Measurements from ENCODE around the gene IL36G.

Gene IL36G

GRCh38 chr2:112989611-112990010 is 11.8 kb downstream of the IL36G start:
- no peaks in the 10 kb centered on the region for H3K27me3 ChIP-seq (ENCODE audit: insufficient read depth, low read length)
- no peaks in the 10 kb centered on the region for H3K4me1 ChIP-seq (ENCODE audit: insufficient read depth, low read length)
- H3K9me3 ChIP-seq (ENCODE audit: low read length) = no peaks in the 10 kb centered on the region
- no peak overlapping the region for H3K4me3 ChIP-seq (ENCODE audit: low read length)
- H3K36me3 ChIP-seq (ENCODE audit: insufficient read depth, low read length) = no peaks in the 10 kb centered on the region
- H2AFZ ChIP-seq (ENCODE audit: low read depth, low read length) = no peak overlapping the region

- no peak overlapping the region for H3K4me3 ChIP-seq (ENCODE audit: low read length)
- H3K9me3 ChIP-seq (ENCODE audit: low read length) = no peaks in the 10 kb centered on the region
- no peak overlapping the region for H2AFZ ChIP-seq (ENCODE audit: low read depth, low read length)
- no peaks in the 10 kb centered on the region for H3K27me3 ChIP-seq (ENCODE audit: insufficient read depth, low read length)
- H3K36me3 ChIP-seq (ENCODE audit: insufficient read depth, low read length) = no peaks in the 10 kb centered on the region
- no peaks in the 10 kb centered on the region for H3K4me1 ChIP-seq (ENCODE audit: insufficient read depth, low read length)
These were observed 16.0 kb downstream of the IL36G start for GRCh38 chr2:112993831-112994230.

GRCh38 chr2:112994648-112995047 is 16.8 kb downstream of the IL36G start:
- Histone ChIP-seq H3K36me3 (ENCODE audit: insufficient read depth, low read length) (no peaks in the 10 kb centered on the region), H3K4me1 (ENCODE audit: insufficient read depth, low read length) (no peaks in the 10 kb centered on the region), H2AFZ (ENCODE audit: low read depth, low read length) (no peak overlapping the region), H3K4me3 (ENCODE audit: low read length) (no peak overlapping the region), H3K9me3 (ENCODE audit: low read length) (peaks cover 3% of the 10 kb centered on the region), H3K27me3 (ENCODE audit: insufficient read depth, low read length) (no peaks in the 10 kb centered on the region)

GRCh38 chr2:112995346-112995920 is 17.6 kb downstream of the IL36G start:
- no peak overlapping the region for H3K4me3 ChIP-seq (ENCODE audit: low read length)
- no peaks in the 10 kb centered on the region for H3K27me3 ChIP-seq (ENCODE audit: insufficient read depth, low read length)
- H3K36me3 ChIP-seq (ENCODE audit: insufficient read depth, low read length) = no peaks in the 10 kb centered on the region
- peaks cover 3% of the 10 kb centered on the region for H3K9me3 ChIP-seq (ENCODE audit: low read length)
- H2AFZ ChIP-seq (ENCODE audit: low read depth, low read length) = no peak overlapping the region
- H3K4me1 ChIP-seq (ENCODE audit: insufficient read depth, low read length) = no peaks in the 10 kb centered on the region

- Histone ChIP-seq H3K9me3 (ENCODE audit: low read length) (peaks cover 5% of the 10 kb centered on the region), H3K27me3 (ENCODE audit: insufficient read depth, low read length) (no peaks in the 10 kb centered on the region), H3K4me1 (ENCODE audit: insufficient read depth, low read length) (no peaks in the 10 kb centered on the region), H2AFZ (ENCODE audit: low read depth, low read length) (no peak overlapping the region), H3K36me3 (ENCODE audit: insufficient read depth, low read length) (no peaks in the 10 kb centered on the region), H3K4me3 (ENCODE audit: low read length) (no peak overlapping the region)
These were observed 18.8 kb downstream of the IL36G start for GRCh38 chr2:112996635-112997034.

GRCh38 chr2:112997151-112997550 is 19.3 kb downstream of the IL36G start:
- Histone ChIP-seq H3K27me3 (ENCODE audit: insufficient read depth, low read length) (no peaks in the 10 kb centered on the region), H3K9me3 (ENCODE audit: low read length) (peaks cover 5% of the 10 kb centered on the region), H3K36me3 (ENCODE audit: insufficient read depth, low read length) (no peaks in the 10 kb centered on the region), H2AFZ (ENCODE audit: low read depth, low read length) (no peak overlapping the region), H3K4me3 (ENCODE audit: low read length) (no peak overlapping the region), H3K4me1 (ENCODE audit: insufficient read depth, low read length) (no peaks in the 10 kb centered on the region)

- Histone ChIP-seq H3K27me3 (ENCODE audit: insufficient read depth, low read length) (peaks cover 2% of the 10 kb centered on the region), H3K4me3 (ENCODE audit: low read length) (no peak overlapping the region), H2AFZ (ENCODE audit: low read depth, low read length) (no peak overlapping the region), H3K9me3 (ENCODE audit: low read length) (peaks cover 5% of the 10 kb centered on the region), H3K4me1 (ENCODE audit: insufficient read depth, low read length) (no peaks in the 10 kb centered on the region), H3K36me3 (ENCODE audit: insufficient read depth, low read length) (no peaks in the 10 kb centered on the region)
These were observed 22.6 kb downstream of the IL36G start for GRCh38 chr2:113000436-113000835.

- peaks cover 5% of the 10 kb centered on the region for H3K9me3 ChIP-seq (ENCODE audit: low read length)
- peaks cover 4% of the 10 kb centered on the region for H3K27me3 ChIP-seq (ENCODE audit: insufficient read depth, low read length)
- no peak overlapping the region for H2AFZ ChIP-seq (ENCODE audit: low read depth, low read length)
- H3K36me3 ChIP-seq (ENCODE audit: insufficient read depth, low read length) = no peaks in the 10 kb centered on the region
- H3K4me3 ChIP-seq (ENCODE audit: low read length) = no peak overlapping the region
- H3K4me1 ChIP-seq (ENCODE audit: insufficient read depth, low read length) = no peaks in the 10 kb centered on the region
These were observed 24.9 kb downstream of the IL36G start for GRCh38 chr2:113002677-113003076.

GRCh38 chr2:113005030-113005509 is 27.3 kb downstream of the IL36G start, which contains the start of gene IL36A:
Gene IL36A, plus strand, starts transcription at chr2:113005459. Its CDS starts 413 bp downstream, at chr2:113005872.
- Histone ChIP-seq H2AFZ (ENCODE audit: low read depth, low read length) (no peak within 1 kb of the TSS), H3K4me3 (ENCODE audit: low read length) (no peak within 1 kb of the TSS), H3K4me1 (ENCODE audit: insufficient read depth, low read length) (no peaks in the 10 kb centered on the region), H3K9me3 (ENCODE audit: low read length) (peaks cover 2% of the 10 kb centered on the region), H3K27me3 (ENCODE audit: insufficient read depth, low read length) (peaks cover 4% of the 10 kb centered on the region), H3K36me3 (ENCODE audit: insufficient read depth, low read length) (no peaks in the 10 kb centered on the region)

GRCh38 chr2:113007250-113007649 is 29.4 kb downstream of the IL36G start:
- no peak overlapping the region for H3K4me3 ChIP-seq (ENCODE audit: low read length)
- H3K27me3 ChIP-seq (ENCODE audit: insufficient read depth, low read length) = peaks cover 4% of the 10 kb centered on the region
- peaks cover 4% of the 10 kb centered on the region for H3K4me1 ChIP-seq (ENCODE audit: insufficient read depth, low read length)

GRCh38 chr2:113009622-113010021 is 31.8 kb downstream of the IL36G start:
- peaks cover 4% of the 10 kb centered on the region for H3K27me3 ChIP-seq (ENCODE audit: insufficient read depth, low read length)
- no peak overlapping the region for H3K4me3 ChIP-seq (ENCODE audit: low read length)
- no peak overlapping the region for H2AFZ ChIP-seq (ENCODE audit: low read depth, low read length)
- peaks cover 10% of the 10 kb centered on the region for H3K4me1 ChIP-seq (ENCODE audit: insufficient read depth, low read length)
- H3K36me3 ChIP-seq (ENCODE audit: insufficient read depth, low read length) = no peaks in the 10 kb centered on the region
- H3K9me3 ChIP-seq (ENCODE audit: low read length) = no peaks in the 10 kb centered on the region

More at GRCh38 chr2:113007250-113007649, 29.4 kb downstream of the IL36G start:
- Histone ChIP-seq H3K9me3 (ENCODE audit: low read length) (no peaks in the 10 kb centered on the region), H2AFZ (ENCODE audit: low read depth, low read length) (no peak overlapping the region), H3K36me3 (ENCODE audit: insufficient read depth, low read length) (no peaks in the 10 kb centered on the region)

GRCh38 chr2:113010088-113010487 is 32.3 kb downstream of the IL36G start:
- Histone ChIP-seq H3K27me3 (ENCODE audit: insufficient read depth, low read length) (peaks cover 4% of the 10 kb centered on the region), H3K36me3 (ENCODE audit: insufficient read depth, low read length) (no peaks in the 10 kb centered on the region), H3K4me1 (ENCODE audit: insufficient read depth, low read length) (peaks cover 10% of the 10 kb centered on the region), H3K4me3 (ENCODE audit: low read length) (no peak overlapping the region), H2AFZ (ENCODE audit: low read depth, low read length) (no peak overlapping the region), H3K9me3 (ENCODE audit: low read length) (no peaks in the 10 kb centered on the region)

- Histone ChIP-seq H3K36me3 (ENCODE audit: insufficient read depth, low read length) (no peaks in the 10 kb centered on the region), H3K4me1 (ENCODE audit: insufficient read depth, low read length) (peaks cover 10% of the 10 kb centered on the region), H3K4me3 (ENCODE audit: low read length) (no peak overlapping the region), H3K27me3 (ENCODE audit: insufficient read depth, low read length) (no peaks in the 10 kb centered on the region), H3K9me3 (ENCODE audit: low read length) (no peaks in the 10 kb centered on the region), H2AFZ (ENCODE audit: low read depth, low read length) (no peak overlapping the region)
These were observed 33.3 kb downstream of the IL36G start for GRCh38 chr2:113011108-113011507.
